Lower leg skin (tissue), 4 donors: Measurements from ENCODE around the gene POLA1. TPM values are rescaled to one million over a fixed set of nuclear protein-coding genes. Genes with fewer than 3 reads are reported as not detected.

Source experiments
- DNase-seq, 2 donors: peaks; one replicate each; pipeline ENCODE4 v3.0.0-alpha.2; 2019; ENCODE audit warnings: low spot score in 2 of 2
- H3K4me3 ChIP-seq: fragments of 200-600 bp; sonication (generic); 2 replicates; pipeline ENCODE4 v1.5.1; 2017; ENCODE audit warnings: mild to moderate bottlenecking, low read depth; ENCODE audit not compliant: poor library complexity, severe bottlenecking
- POLR2A ChIP-seq, 2 donors: fragments of 450-650 bp; IDR thresholded peaks; one replicate each; pipeline ENCODE4 v1.6.1; 2016 to 2017; ENCODE audit warnings: antibody characterized with exemption in 2 of 2, mild to moderate bottlenecking in 1 of 2, moderate library complexity in 1 of 2
- WGBS, 2 donors: methylation state at CpG; one replicate each; pipeline ENCODE4 v1.1.5; 2018; 5-methylcytosine and 5-hydroxymethylcytosine counted together
- intact Hi-C: fragments of 100-400 bp; cut with DNase I; formaldehyde crosslinking; loops from one replicate; pipeline ENCODE4 v1.15.0; 2023; ENCODE audit warnings: low total_unique reads
- total RNA-seq, 4 donors: library from RNA; depleted of rRNA; stranded (reverse); fragments of >200 nt; gene quantifications; one replicate each; pipeline ENCODE4 v1.1.0, GENCODE V29; 2016
- TF ChIP-seq, protein P1 (sequence below), 3 donors: fragments of 450-650 bp; IDR thresholded peaks; one replicate each; pipeline ENCODE4 v1.5.1; 2016; ENCODE audit warnings: antibody characterized with exemption in 3 of 3, mild to moderate bottlenecking in 3 of 3, moderate library complexity in 2 of 3

Gene POLA1
- total RNA-seq, 4 donors from 2014 or later = 7.1 to 12.5 (median 8.1) TPM

- no peak for TF ChIP-seq POLR2A (IDR thresholded peaks at IDR 0.05)
- TF ChIP-seq, protein P1, sequence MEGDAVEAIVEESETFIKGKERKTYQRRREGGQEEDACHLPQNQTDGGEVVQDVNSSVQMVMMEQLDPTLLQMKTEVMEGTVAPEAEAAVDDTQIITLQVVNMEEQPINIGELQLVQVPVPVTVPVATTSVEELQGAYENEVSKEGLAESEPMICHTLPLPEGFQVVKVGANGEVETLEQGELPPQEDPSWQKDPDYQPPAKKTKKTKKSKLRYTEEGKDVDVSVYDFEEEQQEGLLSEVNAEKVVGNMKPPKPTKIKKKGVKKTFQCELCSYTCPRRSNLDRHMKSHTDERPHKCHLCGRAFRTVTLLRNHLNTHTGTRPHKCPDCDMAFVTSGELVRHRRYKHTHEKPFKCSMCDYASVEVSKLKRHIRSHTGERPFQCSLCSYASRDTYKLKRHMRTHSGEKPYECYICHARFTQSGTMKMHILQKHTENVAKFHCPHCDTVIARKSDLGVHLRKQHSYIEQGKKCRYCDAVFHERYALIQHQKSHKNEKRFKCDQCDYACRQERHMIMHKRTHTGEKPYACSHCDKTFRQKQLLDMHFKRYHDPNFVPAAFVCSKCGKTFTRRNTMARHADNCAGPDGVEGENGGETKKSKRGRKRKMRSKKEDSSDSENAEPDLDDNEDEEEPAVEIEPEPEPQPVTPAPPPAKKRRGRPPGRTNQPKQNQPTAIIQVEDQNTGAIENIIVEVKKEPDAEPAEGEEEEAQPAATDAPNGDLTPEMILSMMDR (IDR thresholded peaks at IDR 0.05) = no peak
- intact Hi-C loops = no loop called here
- no peak overlapping the region for H3K4me3 ChIP-seq
- WGBS, 2 donors = 65 to 79% methylated on average over 6 of the region's 6 CpGs
- no peak for DNase-seq
Measured at GRCh38 chrX:24761306-24761705, 67.6 kb downstream of the POLA1 start.

GRCh38 chrX:24763989-24764388, 70.3 kb downstream of the POLA1 start:
- no peak for TF ChIP-seq POLR2A (IDR thresholded peaks at IDR 0.05)
- TF ChIP-seq, protein P1 (IDR thresholded peaks at IDR 0.05) = no peak
- intact Hi-C loops = no loop called here
- 63 to 84% methylated on average over 3 of the region's 3 CpGs for WGBS, 2 donors
- DNase-seq = no peak
- H3K4me3 ChIP-seq = no peak overlapping the region

DNA sequence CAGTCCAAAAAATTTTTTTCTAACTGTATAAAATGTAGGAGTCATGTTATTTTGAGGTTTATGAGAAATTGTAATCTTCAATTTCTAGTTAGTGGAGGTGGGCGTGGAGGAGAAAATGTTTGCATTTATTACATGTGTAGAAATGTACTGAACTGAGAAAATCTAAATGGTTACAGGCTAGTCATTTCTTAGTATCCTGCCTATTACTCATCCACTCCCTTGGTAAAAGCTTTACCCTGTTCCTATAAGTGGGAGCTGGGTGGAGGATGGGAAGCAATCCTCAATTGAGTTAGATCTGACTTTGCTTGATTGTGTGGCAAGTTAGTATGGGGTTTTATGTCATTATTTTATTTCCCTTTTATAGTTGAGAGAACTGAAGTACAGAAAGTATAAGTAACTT, 73.8 kb downstream of the POLA1 start:
- TF ChIP-seq, protein P1 (IDR thresholded peaks at IDR 0.05) = no peak
- TF ChIP-seq POLR2A (IDR thresholded peaks at IDR 0.05) = no peak
- DNase-seq = no peak
- intact Hi-C loops = no loop called here
- 77 to 96% methylated on average over 1 of the region's 1 CpG for WGBS, 2 donors
- H3K4me3 ChIP-seq = no peak overlapping the region

- TF ChIP-seq, protein P1 (IDR thresholded peaks at IDR 0.05) = no peak
- no peak for TF ChIP-seq POLR2A (IDR thresholded peaks at IDR 0.05)
- intact Hi-C loops = no loop called here
- WGBS, 2 donors = 81 to 99% methylated on average over 5 of the region's 5 CpGs
- H3K4me3 ChIP-seq = no peak overlapping the region
- no peak for DNase-seq
Measured at GRCh38 chrX:24768556-24768955, 74.8 kb downstream of the POLA1 start.

DNA sequence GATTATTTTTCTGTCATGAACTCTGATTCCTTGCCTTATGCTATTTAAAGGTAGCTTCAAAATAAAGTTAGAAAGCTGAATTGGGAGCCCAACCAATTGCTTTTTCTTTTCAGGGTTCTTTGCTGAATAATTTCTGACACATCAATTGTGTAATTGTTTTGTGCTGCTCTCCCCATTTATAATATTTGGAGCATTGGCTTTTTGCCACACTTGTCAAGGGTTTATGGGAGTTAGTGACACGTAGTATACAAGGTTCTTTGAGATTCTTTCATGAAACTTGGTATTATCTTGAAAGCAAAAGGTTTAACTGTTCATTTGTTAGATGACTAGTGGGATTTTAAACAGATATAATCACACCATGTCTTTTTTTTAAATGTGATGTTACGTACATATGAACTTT, 80.9 kb downstream of the POLA1 start:
- no peak overlapping the region for H3K4me3 ChIP-seq
- WGBS, 2 donors = 72 to 90% methylated on average over 2 of the region's 2 CpGs
- no peak for DNase-seq
- intact Hi-C loops = no loop called here
- TF ChIP-seq POLR2A (IDR thresholded peaks at IDR 0.05) = no peak
- TF ChIP-seq, protein P1 (IDR thresholded peaks at IDR 0.05) = no peak

DNA sequence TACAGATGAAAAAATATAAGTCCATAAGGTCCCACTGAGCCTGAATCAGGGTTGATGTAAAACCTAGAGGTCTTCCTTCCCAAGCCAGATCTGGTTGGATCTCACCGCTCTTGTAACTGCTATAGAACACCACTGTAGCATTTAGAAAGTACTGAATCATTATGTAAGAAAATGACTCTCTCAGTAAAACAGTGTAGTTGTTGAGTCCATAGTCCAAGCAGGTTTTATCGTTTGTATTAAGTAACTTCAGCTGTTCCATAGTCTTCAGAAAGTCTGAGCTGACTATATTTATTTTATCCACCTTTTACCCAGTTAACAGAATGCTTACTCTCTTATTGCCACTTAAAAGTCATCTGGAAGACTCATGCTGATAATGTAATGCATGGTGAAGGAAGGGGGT, 82.2 kb downstream of the POLA1 start:
- DNase-seq = no peak
- H3K4me3 ChIP-seq = no peak overlapping the region
- intact Hi-C loops = no loop called here
- WGBS, 2 donors = 79 to 86% methylated on average over 2 of the region's 2 CpGs
- TF ChIP-seq, protein P1 (IDR thresholded peaks at IDR 0.05) = no peak
- no peak for TF ChIP-seq POLR2A (IDR thresholded peaks at IDR 0.05)
